M059J (cell line): Measurements from ENCODE around the gene PPIH. TPM values are rescaled to one million over a fixed set of nuclear protein-coding genes. Genes with fewer than 3 reads are reported as not detected.
"Not testable (repeated sequence)": the region's sequence is repeated elsewhere in the genome, so short reads cannot be mapped to it uniquely, and the experiment has no call there.

ENCODE experiments used
- DNase-seq: peaks from one replicate; pipeline ENCODE4 v3.0.0-alpha.2; 2012; ENCODE audit warnings: low read depth
- total RNA-seq: library from RNA; depleted of rRNA; stranded (reverse); fragments of >200 nt; shearing (Covaris generic); gene quantifications from 2 replicates; pipeline ENCODE4 v1.2.3, GENCODE V29; 2014; rRNA removed

PPIH gene
- total RNA-seq: 88.9 and 99.8 TPM in 2 replicates

GRCh38 chr1:42657981-42658876, at the start of gene PPIH:
TSS of gene PPIH (plus strand) at chr1:42658423. CDS start at chr1:42658447, 24 bp downstream.
- peak; percentile 93 for DNase-seq

- DNase-seq: no peak
These were observed 44.5 kb upstream of the PPIH start for GRCh38 chr1:42613803-42614131.

- DNase-seq: no peak
These were observed 39.4 kb upstream of the PPIH start for GRCh38 chr1:42618866-42619265.

- DNase-seq: no peak
These were observed 37.9 kb upstream of the PPIH start for GRCh38 chr1:42620307-42620706.

- DNase-seq: not testable (repeated sequence)
These were observed 37.0 kb upstream of the PPIH start for GRCh38 chr1:42621180-42621579.

- DNase-seq: not testable (repeated sequence)
These were observed 31.0 kb upstream of the PPIH start for GRCh38 chr1:42627205-42627604.

GRCh38 chr1:42639116-42639515, 19.1 kb upstream of the PPIH start:
- no peak for DNase-seq

GRCh38 chr1:42646056-42646455, 12.2 kb upstream of the PPIH start:
- peak; percentile 4 for DNase-seq

GRCh38 chr1:42657201-42657600, 1.0 kb upstream of the PPIH start:
- DNase-seq: no peak

GRCh38 chr1:42658877-42659337, 684 bp downstream of the PPIH start:
- peak; percentile 39 for DNase-seq

- no peak for DNase-seq
These were observed 2.8 kb downstream of the PPIH start for GRCh38 chr1:42660907-42661500.

GRCh38 chr1:42669936-42670335, 11.7 kb downstream of the PPIH start:
- DNase-seq: no peak

- no peak for DNase-seq
These were observed 12.2 kb downstream of the PPIH start for GRCh38 chr1:42670425-42670824.

- DNase-seq: no peak
These were observed 16.0 kb downstream of the PPIH start for GRCh38 chr1:42674214-42674613.

GRCh38 chr1:42674682-42675081, 16.5 kb downstream of the PPIH start:
- DNase-seq: no peak

- no peak for DNase-seq
These were observed 17.2 kb downstream of the PPIH start for GRCh38 chr1:42675467-42675866.

- DNase-seq: no peak
These were observed 18.4 kb downstream of the PPIH start for GRCh38 chr1:42676534-42677087.

- DNase-seq: no peak
These were observed 21.3 kb downstream of the PPIH start for GRCh38 chr1:42679364-42679983.

- no peak for DNase-seq
These were observed 21.8 kb downstream of the PPIH start for GRCh38 chr1:42680055-42680454.

- DNase-seq: peak; percentile 28
These were observed 22.9 kb downstream of the PPIH start for GRCh38 chr1:42680921-42681683.

- DNase-seq: peak; percentile 99
These were observed 23.7 kb downstream of the PPIH start, which contains the start of gene YBX1 for GRCh38 chr1:42681741-42682483. TSS of gene YBX1 (plus strand) at chr1:42682418. CDS start at chr1:42682566, 148 bp downstream.
